Vagina (tissue), 2 donors: Measurements from ENCODE around the gene PRKACG. TPM values are rescaled to one million over a fixed set of nuclear protein-coding genes. Genes with fewer than 3 reads are reported as not detected.

Experiments used
- DNase-seq, 2 donors: peaks; one replicate each; pipeline ENCODE4 v3.0.0-alpha.2; 2017; ENCODE audit errors: extremely low spot score in 2 of 2
- H3K27ac ChIP-seq: fragments of 200-600 bp; sonication (generic); one replicate; pipeline ENCODE4 v1.5.1; 2019
- H3K27me3 ChIP-seq: fragments of 200-600 bp; sonication (generic); one replicate; pipeline ENCODE4 v1.5.1; 2019
- H3K36me3 ChIP-seq, 2 donors: fragments of 200-600 bp; sonication (generic); one replicate each; pipeline ENCODE4 v1.5.1; 2017 to 2019
- H3K4me1 ChIP-seq: fragments of 200-600 bp; sonication (generic); one replicate; pipeline ENCODE4 v1.5.1; 2019
- H3K4me3 ChIP-seq, 2 donors: fragments of 200-600 bp; sonication (generic); 1 replicate in 1 of 2; 2 replicates in 1 of 2; pipeline ENCODE4 v1.5.1; 2016 to 2019
- H3K9me3 ChIP-seq: fragments of 200-600 bp; sonication (generic); one replicate; pipeline ENCODE4 v1.5.1; 2019
- POLR2A ChIP-seq, 2 donors: fragments of 450-650 bp; IDR thresholded peaks; one replicate each; pipeline ENCODE4 v1.6.1; 2017; ENCODE audit warnings: antibody characterized with exemption in 2 of 2, mild to moderate bottlenecking in 2 of 2, moderate library complexity in 2 of 2
- POLR2AphosphoS5 ChIP-seq, 2 donors: sonication (generic); formaldehyde crosslinking; IDR thresholded peaks; one replicate each; pipeline ENCODE4 v1.9.0; 2017; ENCODE audit warnings: antibody characterized with exemption in 2 of 2, mild to moderate bottlenecking in 2 of 2, low read depth in 1 of 2; ENCODE audit not compliant: insufficient read depth in 1 of 2
- intact Hi-C: fragments of 100-400 bp; cut with DNase I; formaldehyde crosslinking; loops from one replicate; pipeline ENCODE4 v1.15.1; 2023
- total RNA-seq: library from RNA; depleted of rRNA; stranded (reverse); fragments of >200 nt; gene quantifications from one replicate; pipeline ENCODE4 v1.2.3, GENCODE V29; 2016
- TF ChIP-seq, protein P1 (sequence below), 3 experiments: fragments of 450-650 bp in 2 of 3; fragments of 200-600 bp in 1 of 3; sonication (generic) in 1 of 3; IDR thresholded peaks; one replicate each; pipeline ENCODE4 v1.5.1; 2017 to 2019; ENCODE audit warnings: antibody characterized with exemption in 3 of 3, mild to moderate bottlenecking in 2 of 3, moderate library complexity in 2 of 3

PRKACG gene
- total RNA-seq, 1 donor from 2014 or later, result not detected

DNA sequence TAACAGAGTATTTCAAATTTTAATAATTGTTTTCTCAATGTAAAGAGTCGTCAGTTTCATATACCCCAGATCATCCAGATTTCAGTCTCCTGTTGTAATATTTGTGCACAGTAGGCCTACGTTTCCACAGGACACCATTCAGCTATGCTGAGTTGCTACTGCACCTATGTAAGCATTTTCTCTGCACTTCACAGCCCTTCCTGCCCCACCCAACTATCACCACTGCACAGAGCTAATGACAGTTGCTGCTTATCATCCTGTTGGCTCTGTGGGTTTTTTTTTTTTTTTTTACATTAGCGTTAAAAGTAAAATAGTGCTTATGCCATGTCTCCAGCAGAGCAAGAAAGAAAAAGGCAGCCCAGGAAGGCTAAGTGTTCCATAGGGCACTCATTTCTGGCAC lies 5.9 kb upstream of the PRKACG start:
- Histone ChIP-seq H3K27me3 (no peaks in the 10 kb centered on the region), H3K36me3 (no peaks in the 10 kb centered on the region), H3K9me3 (no peaks in the 10 kb centered on the region), H3K4me3 (no peak overlapping the region), H3K4me1 (no peaks in the 10 kb centered on the region), H3K27ac (no peak overlapping the region)
- TF ChIP-seq, protein P1, sequence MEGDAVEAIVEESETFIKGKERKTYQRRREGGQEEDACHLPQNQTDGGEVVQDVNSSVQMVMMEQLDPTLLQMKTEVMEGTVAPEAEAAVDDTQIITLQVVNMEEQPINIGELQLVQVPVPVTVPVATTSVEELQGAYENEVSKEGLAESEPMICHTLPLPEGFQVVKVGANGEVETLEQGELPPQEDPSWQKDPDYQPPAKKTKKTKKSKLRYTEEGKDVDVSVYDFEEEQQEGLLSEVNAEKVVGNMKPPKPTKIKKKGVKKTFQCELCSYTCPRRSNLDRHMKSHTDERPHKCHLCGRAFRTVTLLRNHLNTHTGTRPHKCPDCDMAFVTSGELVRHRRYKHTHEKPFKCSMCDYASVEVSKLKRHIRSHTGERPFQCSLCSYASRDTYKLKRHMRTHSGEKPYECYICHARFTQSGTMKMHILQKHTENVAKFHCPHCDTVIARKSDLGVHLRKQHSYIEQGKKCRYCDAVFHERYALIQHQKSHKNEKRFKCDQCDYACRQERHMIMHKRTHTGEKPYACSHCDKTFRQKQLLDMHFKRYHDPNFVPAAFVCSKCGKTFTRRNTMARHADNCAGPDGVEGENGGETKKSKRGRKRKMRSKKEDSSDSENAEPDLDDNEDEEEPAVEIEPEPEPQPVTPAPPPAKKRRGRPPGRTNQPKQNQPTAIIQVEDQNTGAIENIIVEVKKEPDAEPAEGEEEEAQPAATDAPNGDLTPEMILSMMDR (IDR thresholded peaks at IDR 0.05), result no peak
- TF ChIP-seq POLR2A (IDR thresholded peaks at IDR 0.05) (no peak), POLR2AphosphoS5 (IDR thresholded peaks at IDR 0.05; ENCODE audit: insufficient read depth in 1 of 2, low read depth in 1 of 2) (no peak)
- no peak for DNase-seq
- intact Hi-C loops, result loop anchor here (5.0 kb wide), 1 partner anchor 423 kb away; no protein-coding TSS in a partner anchor

DNA sequence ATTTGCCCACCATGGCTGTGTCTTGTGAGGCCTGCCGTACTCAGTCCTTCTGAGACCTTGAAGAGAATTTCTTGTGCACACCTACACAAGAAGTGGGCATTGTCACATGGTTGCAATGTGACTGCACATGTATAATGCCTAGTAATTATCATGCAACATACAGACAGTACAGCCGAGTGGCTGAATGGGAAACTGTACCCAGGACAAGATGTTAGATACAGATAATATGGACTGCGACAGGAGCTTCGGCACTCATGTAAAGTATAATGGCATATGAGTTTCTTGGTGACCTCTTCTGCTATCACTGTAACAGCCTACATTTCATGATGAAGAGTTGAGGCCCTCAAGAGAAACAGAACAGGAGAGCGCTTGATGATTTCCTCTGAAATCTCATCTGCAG lies 4.8 kb upstream of the PRKACG start:
- no peak overlapping the region for H3K27ac ChIP-seq

DNA sequence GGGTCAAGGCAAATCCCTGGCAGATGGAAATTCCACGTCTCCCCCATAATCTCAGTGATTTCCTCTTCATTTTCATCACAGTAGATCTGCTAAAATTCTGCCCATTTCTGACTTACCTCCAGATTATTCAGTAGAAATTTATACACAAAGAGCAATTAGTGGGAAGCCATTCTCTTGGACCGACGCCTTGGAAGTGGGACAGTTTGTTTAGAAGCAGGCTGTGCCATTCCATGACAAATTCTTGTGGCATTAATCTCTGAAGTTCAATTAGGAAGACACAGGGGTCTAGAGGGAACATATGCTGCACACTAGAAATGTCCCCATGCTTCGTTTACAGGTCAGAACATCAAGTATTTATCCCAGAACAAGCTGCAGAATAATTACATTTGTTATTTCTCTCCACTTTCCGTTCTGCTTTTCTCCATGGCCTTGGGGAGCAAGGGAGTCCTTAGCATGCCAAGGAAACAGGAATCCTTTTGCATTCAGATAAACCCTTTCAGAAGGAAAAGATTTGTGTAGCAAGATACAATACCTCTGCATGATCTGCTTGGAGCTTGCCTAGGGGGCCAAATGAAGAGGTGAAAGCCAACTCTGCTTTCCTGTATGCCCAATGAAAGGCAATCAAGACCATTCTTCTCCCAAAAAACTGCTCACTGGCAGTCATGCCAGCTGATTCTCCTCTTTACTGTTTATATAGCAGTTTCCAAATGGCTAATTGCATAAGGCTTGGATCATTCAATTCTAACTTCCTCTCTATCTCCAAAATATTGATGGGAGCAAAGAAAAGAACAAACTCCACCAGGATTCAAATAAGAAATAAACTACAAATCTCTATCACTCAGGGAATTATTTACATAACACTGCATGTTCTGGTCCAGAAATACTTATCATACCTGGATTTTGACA lies 2.5 kb upstream of the PRKACG start:
- Histone ChIP-seq H3K9me3 (no peaks in the 10 kb centered on the region), H3K4me3 (no peak overlapping the region), H3K27ac (no peak overlapping the region), H3K27me3 (no peaks in the 10 kb centered on the region), H3K36me3 (no peaks in the 10 kb centered on the region), H3K4me1 (no peaks in the 10 kb centered on the region)
- TF ChIP-seq POLR2AphosphoS5 (IDR thresholded peaks at IDR 0.05; ENCODE audit: insufficient read depth in 1 of 2, low read depth in 1 of 2) (no peak), POLR2A (IDR thresholded peaks at IDR 0.05) (no peak)
- TF ChIP-seq, protein P1 (IDR thresholded peaks at IDR 0.05), result no peak
- intact Hi-C loops, result loop anchor here (5.0 kb wide), 1 partner anchor 419 kb away; no protein-coding TSS in a partner anchor
- no peak for DNase-seq

More for the DNA sequence above, 4.8 kb upstream of the PRKACG start:
- intact Hi-C loops, result loop anchor here (5.0 kb wide), 1 partner anchor 421 kb away; no protein-coding TSS in a partner anchor
- Histone ChIP-seq H3K4me1 (no peaks in the 10 kb centered on the region), H3K36me3 (no peaks in the 10 kb centered on the region), H3K27me3 (no peaks in the 10 kb centered on the region), H3K4me3 (no peak overlapping the region), H3K9me3 (no peaks in the 10 kb centered on the region)
- no peak for DNase-seq
- no peak for TF ChIP-seq POLR2AphosphoS5 (IDR thresholded peaks at IDR 0.05; ENCODE audit: insufficient read depth in 1 of 2, low read depth in 1 of 2)
- TF ChIP-seq POLR2A (IDR thresholded peaks at IDR 0.05), result no peak
- TF ChIP-seq, protein P1 (IDR thresholded peaks at IDR 0.05), result no peak

DNA sequence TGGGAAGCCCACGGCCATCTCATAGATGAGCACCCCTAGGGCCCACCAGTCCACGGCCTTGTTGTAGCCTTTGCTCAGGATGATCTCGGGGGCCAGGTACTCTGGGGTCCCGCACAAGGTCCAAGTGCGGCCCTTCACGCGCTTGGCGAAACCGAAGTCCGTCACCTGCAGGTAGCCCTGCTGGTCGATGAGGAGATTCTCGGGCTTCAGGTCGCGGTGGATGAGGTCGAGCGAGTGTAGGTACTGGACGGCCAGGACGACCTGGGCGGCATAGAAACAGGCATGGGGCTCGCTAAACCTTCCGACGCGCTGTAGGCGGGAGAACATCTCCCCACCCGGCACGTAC lies 558 bp downstream of the PRKACG start:
- no peaks in the 10 kb centered on the region for H3K4me1 ChIP-seq
- no peaks in the 10 kb centered on the region for H3K9me3 ChIP-seq
- no peak overlapping the region for H3K27ac ChIP-seq
- intact Hi-C loops, result no loop called here
- no peak for DNase-seq
- no peak overlapping the region for H3K4me3 ChIP-seq
- H3K27me3 ChIP-seq, result no peaks in the 10 kb centered on the region
- H3K36me3 ChIP-seq, result no peaks in the 10 kb centered on the region
- TF ChIP-seq, protein P1 (IDR thresholded peaks at IDR 0.05), result no peak
- no peak for TF ChIP-seq POLR2AphosphoS5 (IDR thresholded peaks at IDR 0.05; ENCODE audit: insufficient read depth in 1 of 2, low read depth in 1 of 2)
- TF ChIP-seq POLR2A (IDR thresholded peaks at IDR 0.05), result no peak
